IMR-90 (cell line): Measurements from ENCODE around the gene ZDHHC14. TPM values are rescaled to one million over a fixed set of nuclear protein-coding genes. Genes with fewer than 3 reads are reported as not detected.

ENCODE experiments used
- ATAC-seq: fragments of 200-7000 bp; cut with Tn5 transposase; 2 replicates; pipeline ENCODE4 v1.9.1; 2020; ENCODE audit warnings: low read depth, mild to moderate bottlenecking, moderate library complexity
- BruUV-seq: library from RNA; stranded (reverse); fragments of 400-500 nt; replicated peaks from 2 replicates; lab custom pipeline; 2021; lab: Mats Ljungman, UMichigan
- CTCF ChIA-PET: fragments of 300-600 bp; formaldehyde crosslinking; extraction: SDS; loops from one replicate; lab custom pipeline; 2021; ENCODE audit warnings: antibody characterized with exemption; lab: Yijun Ruan, JAX
- POLR2A ChIA-PET: fragments of 300-600 bp; sonication (Branson Sonifier 250); formaldehyde crosslinking; loops from one replicate; lab custom pipeline; 2022; ENCODE audit warnings: antibody characterized with exemption; ENCODE audit not compliant: unreplicated experiment; lab: Charles Lee
- DNase-seq: peaks from one replicate; pipeline ENCODE4 v3.0.0; 2013
- H2AFZ ChIP-seq: replicated peaks from 2 replicates; pipeline ENCODE3; 2013; ENCODE audit warnings: low read length, mild to moderate bottlenecking; ENCODE audit not compliant: poor library complexity
- H2AK5ac ChIP-seq: 2 replicates; pipeline ENCODE4 v1.6.1; 2013; ENCODE audit warnings: low read depth, low read length, inconsistent platforms
- H2AK9ac ChIP-seq: replicated peaks from 2 replicates; pipeline ENCODE3; 2013; ENCODE audit warnings: mild to moderate bottlenecking, low read depth, low read length, moderate library complexity; ENCODE audit not compliant: poor library complexity
- H2BK120ac ChIP-seq: 2 replicates; pipeline ENCODE4 v1.6.1; 2013; ENCODE audit warnings: low read depth, low read length, inconsistent platforms
- H2BK15ac ChIP-seq: 3 replicates; pipeline ENCODE4 v1.6.1; 2013; ENCODE audit warnings: low read depth, low read length, inconsistent platforms
- H2BK20ac ChIP-seq: 2 replicates; pipeline ENCODE4 v1.6.1; 2013; ENCODE audit warnings: low read depth, mild to moderate bottlenecking, inconsistent platforms, low read length, moderate library complexity
- H2BK5ac ChIP-seq: 2 replicates; pipeline ENCODE4 v1.6.1; 2013; ENCODE audit warnings: mild to moderate bottlenecking, low read depth, low read length, inconsistent platforms; ENCODE audit not compliant: poor library complexity, severe bottlenecking
- H3K14ac ChIP-seq: replicated peaks from 2 replicates; pipeline ENCODE4 v1.6.1; 2013; ENCODE audit warnings: low read depth, low read length, inconsistent platforms
- H3K18ac ChIP-seq: 2 replicates; pipeline ENCODE4 v1.6.1; 2013; ENCODE audit warnings: low read depth, low read length, control low read depth
- H3K23ac ChIP-seq: 2 replicates; pipeline ENCODE4 v1.6.1; 2013; ENCODE audit warnings: low read depth, low read length, inconsistent platforms
- H3K27ac ChIP-seq: 2 replicates; pipeline ENCODE4 v1.5.1; 2013; ENCODE audit warnings: mild to moderate bottlenecking, control low read depth, low read length; ENCODE audit not compliant: insufficient read depth
- H3K27me3 ChIP-seq: 2 replicates; pipeline ENCODE4 v1.6.1; 2013; ENCODE audit warnings: low read length; ENCODE audit not compliant: control insufficient read depth, insufficient read depth
- H3K36me3 ChIP-seq: 2 replicates; pipeline ENCODE4 v1.6.1; 2013; ENCODE audit warnings: low read length, mixed read lengths; ENCODE audit not compliant: control insufficient read depth, insufficient read depth
- H3K4ac ChIP-seq: 2 replicates; pipeline ENCODE4 v1.6.1; 2013; ENCODE audit warnings: low read depth, low read length, inconsistent platforms
- H3K4me1 ChIP-seq: 2 replicates; pipeline ENCODE4 v1.6.1; 2013; ENCODE audit warnings: low read length, mixed read lengths; ENCODE audit not compliant: control insufficient read depth, insufficient read depth
- H3K4me2 ChIP-seq: 2 replicates; pipeline ENCODE4 v1.6.1; 2013; ENCODE audit warnings: low read depth, mild to moderate bottlenecking, control low read depth, low read length, moderate library complexity
- H3K4me3 ChIP-seq: 2 replicates; pipeline ENCODE4 v1.5.1; 2013; ENCODE audit warnings: low read depth, mild to moderate bottlenecking, control low read depth, low read length, moderate library complexity; ENCODE audit not compliant: insufficient read depth
- H3K56ac ChIP-seq: 2 replicates; pipeline ENCODE4 v1.6.1; 2013; ENCODE audit warnings: low read length, inconsistent platforms; ENCODE audit not compliant: insufficient read depth; ENCODE audit errors: extremely low read depth
- H3K79me1 ChIP-seq, 2 experiments: 2 replicates each; pipeline ENCODE4 v1.6.1; 2013; ENCODE audit warnings: low read length in 2 of 2, inconsistent platforms in 1 of 2, low read depth in 1 of 2
- H3K9ac ChIP-seq: 2 replicates; pipeline ENCODE4 v1.6.1; 2013; ENCODE audit warnings: low read depth, low read length, control low read depth
- H3K9me1 ChIP-seq: 2 replicates; pipeline ENCODE4 v1.6.1; 2013; ENCODE audit warnings: low read length, inconsistent platforms; ENCODE audit not compliant: insufficient read depth
- H3K9me3 ChIP-seq: 2 replicates; pipeline ENCODE4 v1.6.1; 2013; ENCODE audit warnings: low read length; ENCODE audit not compliant: control insufficient read depth, insufficient read depth
- H4K20me1 ChIP-seq: 2 replicates; pipeline ENCODE4 v1.6.1; 2013; ENCODE audit warnings: low read length, inconsistent platforms; ENCODE audit not compliant: insufficient read depth
- H4K5ac ChIP-seq: 2 replicates; pipeline ENCODE4 v1.6.1; 2013; ENCODE audit warnings: mild to moderate bottlenecking, low read depth, low read length, control low read depth
- H4K8ac ChIP-seq, 2 experiments: 2 replicates each; pipeline ENCODE4 v1.6.1; 2013; ENCODE audit warnings: low read depth in 2 of 2, low read length in 2 of 2, control low read depth in 1 of 2, inconsistent platforms in 1 of 2
- H4K91ac ChIP-seq: 2 replicates; pipeline ENCODE4 v1.6.1; 2013; ENCODE audit warnings: low read depth, low read length, inconsistent platforms; ENCODE audit not compliant: insufficient read depth
- ELK1 ChIP-seq: fragments of 150-350 bp; IDR thresholded peaks from 2 replicates; pipeline ENCODE4 v1.6.1; 2016; ENCODE audit warnings: low read depth, mild to moderate bottlenecking, low read length, moderate library complexity, borderline replicate concordance
- MXI1 ChIP-seq: IDR thresholded peaks from 2 replicates; pipeline ENCODE4 v1.6.1; 2012; ENCODE audit warnings: low read depth, mild to moderate bottlenecking, low read length, moderate library complexity, borderline replicate concordance
- NFE2L2 ChIP-seq: fragments of 150-350 bp; IDR thresholded peaks from 2 replicates; pipeline ENCODE4 v1.6.1; 2016; ENCODE audit warnings: low read depth, mild to moderate bottlenecking, low read length
- POLR2A ChIP-seq: IDR thresholded peaks from 2 replicates; pipeline ENCODE4 v1.6.1; 2012; ENCODE audit warnings: mild to moderate bottlenecking, low read depth, low read length
- WGBS, 2 experiments: methylation state at CpG; one replicate each; pipeline versions ENCODE4 v1.1.5 to v1.1.7; 2013; ENCODE audit warnings: missing lambda C conversion rate in 2 of 2; ENCODE audit not compliant: insufficient read length in 1 of 2; ENCODE audit errors: extremely low coverage in 2 of 2; 5-methylcytosine and 5-hydroxymethylcytosine counted together
- dilution Hi-C: fragments of 300-500 bp; cut with HindIII; formaldehyde crosslinking; loops from one replicate; pipeline ENCODE4 v1.14.3; 2018; ENCODE audit warnings: low sequenced_read_pairs; ENCODE audit not compliant: unreplicated experiment
- in situ Hi-C: fragments of 300-500 bp; cut with MboI; formaldehyde crosslinking; loops from 3 replicates; pipeline ENCODE4 v1.14.3; 2019; ENCODE audit warnings: low sequenced_read_pairs, inconsistent platforms, mixed read lengths
- intact Hi-C: fragments of 100-400 bp; cut with micrococcal nuclease; formaldehyde crosslinking; loops from 2 replicates; pipeline ENCODE4 v1.10.0; 2022
- polyA plus RNA-seq, 3 experiments: library from polyadenylated mRNA; depleted of rRNA; stranded (reverse); fragments of >200 nt; gene quantifications; 2 replicates each; pipeline ENCODE4 v1.2.3, GENCODE V29; 2012; ENCODE audit warnings: low replicate concordance in 1 of 3
- total RNA-seq: library from RNA; depleted of rRNA; stranded (reverse); fragments of >200 nt; gene quantifications from 2 replicates; pipeline ENCODE4 v1.2.3, GENCODE V29; 2012

The ZDHHC14 gene
- total and polyA plus RNA-seq, 2 of the 4 experiments (the other 2 are of a cell fraction), result 0.90 to 2.0 TPM

- H3K27me3 ChIP-seq, result no peaks in the 10 kb centered on the region
- no peak overlapping the region for H3K4me2 ChIP-seq
- no peaks in the 10 kb centered on the region for H3K79me1 ChIP-seq
- H3K4me3 ChIP-seq, result no peak overlapping the region
- H3K9me1 ChIP-seq, result no peaks in the 10 kb centered on the region
- H2BK20ac ChIP-seq, result no peak overlapping the region
- H4K20me1 ChIP-seq, result no peaks in the 10 kb centered on the region
- H3K27ac ChIP-seq, result no peak overlapping the region
- no peak overlapping the region for H2BK120ac ChIP-seq
- no peak overlapping the region; the same call in 1 of the 2 replicates for H3K23ac ChIP-seq
- ATAC-seq, result no peak
- in situ Hi-C loops, result no loop called here
- no peaks in the 10 kb centered on the region for H3K36me3 ChIP-seq
- POLR2A ChIA-PET, result no interaction called here
- no peak overlapping the region for H2AK9ac ChIP-seq
- H3K56ac ChIP-seq, result no peak overlapping the region
- DNase-seq, result no peak
- no TSS peak for BruUV-seq
- CTCF ChIA-PET, result interaction anchor here (0.9 to 1.3 kb wide), 3 partner anchors 9 to 272 kb away, joined by 3 to 4 read pairs (median 3); partner anchors contain the start of gene TMEM242
- H2AFZ ChIP-seq, result no peak overlapping the region
- 100% methylated on average over 2 of the region's 8 CpGs; no CpG with 5 or more reads in 1 of the 2 experiments for WGBS, 2 experiments
- dilution Hi-C loops, result no loop called here
- no peak overlapping the region for H4K5ac ChIP-seq
- H3K9me3 ChIP-seq, result no peaks in the 10 kb centered on the region
- intact Hi-C loops, result loop anchor here (2.0 to 5.0 kb wide), 2 partner anchors 83 to 273 kb away; partner anchors contain the start of gene TMEM242
- no peak overlapping the region for H3K9ac ChIP-seq
- H3K14ac ChIP-seq, result no peak overlapping the region
- no peak overlapping the region for H2AK5ac ChIP-seq
- no peak overlapping the region for H3K4ac ChIP-seq
- H3K4me1 ChIP-seq, result peaks cover 12% of the 10 kb centered on the region
- no peak overlapping the region for H3K18ac ChIP-seq
- TF ChIP-seq MXI1, result no peak
- TF ChIP-seq NFE2L2, result no peak
- TF ChIP-seq ELK1, result no peak
- no peak for TF ChIP-seq POLR2A
- H4K8ac ChIP-seq, result no peak overlapping the region
- H4K91ac ChIP-seq, result no peak overlapping the region
- no peak overlapping the region for H2BK5ac ChIP-seq
- no peak overlapping the region for H2BK15ac ChIP-seq
Measured at GRCh38 chr6:157595768-157596167, 214.8 kb downstream of the ZDHHC14 start.
